ENCODE measurements around the gene MIA.

MIA gene

GRCh38 chr19:40808021-40808325 is 32.7 kb downstream of the MIA start:
- TF ChIP-seq EZH2 (IDR thresholded peaks at IDR 0.05; ENCODE audit: borderline replicate concordance, low read length), result no peak
- TF ChIP-seq, protein P1, sequence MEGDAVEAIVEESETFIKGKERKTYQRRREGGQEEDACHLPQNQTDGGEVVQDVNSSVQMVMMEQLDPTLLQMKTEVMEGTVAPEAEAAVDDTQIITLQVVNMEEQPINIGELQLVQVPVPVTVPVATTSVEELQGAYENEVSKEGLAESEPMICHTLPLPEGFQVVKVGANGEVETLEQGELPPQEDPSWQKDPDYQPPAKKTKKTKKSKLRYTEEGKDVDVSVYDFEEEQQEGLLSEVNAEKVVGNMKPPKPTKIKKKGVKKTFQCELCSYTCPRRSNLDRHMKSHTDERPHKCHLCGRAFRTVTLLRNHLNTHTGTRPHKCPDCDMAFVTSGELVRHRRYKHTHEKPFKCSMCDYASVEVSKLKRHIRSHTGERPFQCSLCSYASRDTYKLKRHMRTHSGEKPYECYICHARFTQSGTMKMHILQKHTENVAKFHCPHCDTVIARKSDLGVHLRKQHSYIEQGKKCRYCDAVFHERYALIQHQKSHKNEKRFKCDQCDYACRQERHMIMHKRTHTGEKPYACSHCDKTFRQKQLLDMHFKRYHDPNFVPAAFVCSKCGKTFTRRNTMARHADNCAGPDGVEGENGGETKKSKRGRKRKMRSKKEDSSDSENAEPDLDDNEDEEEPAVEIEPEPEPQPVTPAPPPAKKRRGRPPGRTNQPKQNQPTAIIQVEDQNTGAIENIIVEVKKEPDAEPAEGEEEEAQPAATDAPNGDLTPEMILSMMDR (IDR thresholded peaks at IDR 0.05; ENCODE audit: low read length), result no peak
- H3K79me2 ChIP-seq (ENCODE audit: insufficient read depth, low read length), result 0 out of 2 replicates have a peak, but pooled peaks cover 8% of the 10 kb centered on the region

GRCh38 chr19:40808497-40808896 is 33.2 kb downstream of the MIA start:
- Histone ChIP-seq H3K4me2 (ENCODE audit: low read length) (no peak overlapping the region), H3K36me3 (ENCODE audit: insufficient read depth, low read length) (peaks cover 47% of the 10 kb centered on the region), H3K4me3 (ENCODE audit: low read depth, low read length, poor library complexity, severe bottlenecking) (no peak overlapping the region), H4K20me1 (ENCODE audit: insufficient read depth, low read length) (no peaks in the 10 kb centered on the region), H3K27me3 (ENCODE audit: insufficient read depth, low read length) (no peaks in the 10 kb centered on the region), H3K4me1 (ENCODE audit: insufficient read depth, low read length, severe bottlenecking) (peaks cover 48% of the 10 kb centered on the region), H3K9me3 (ENCODE audit: low read length) (no peaks in the 10 kb centered on the region), H3K27ac (ENCODE audit: low read depth, low read length, poor library complexity, severe bottlenecking) (no peak overlapping the region), H3K79me2 (ENCODE audit: insufficient read depth, low read length) (0 out of 2 replicates have a peak, but pooled peaks cover 8% of the 10 kb centered on the region), H3K9ac (ENCODE audit: low read length) (no peak overlapping the region), H3F3A (ENCODE audit: insufficient read depth, low read length) (no peaks in the 10 kb centered on the region), H3K9me2 (ENCODE audit: low read depth, low read length) (no peaks in the 10 kb centered on the region), H2AFZ (ENCODE audit: low read length) (no peak overlapping the region)
- no peak for TF ChIP-seq EZH2 (IDR thresholded peaks at IDR 0.05; ENCODE audit: borderline replicate concordance, low read length)
- TF ChIP-seq, protein P1 (IDR thresholded peaks at IDR 0.05; ENCODE audit: low read length), result no peak

More at GRCh38 chr19:40808021-40808325, 32.7 kb downstream of the MIA start:
- no peak overlapping the region for H3K4me2 ChIP-seq (ENCODE audit: low read length)
- H3K27me3 ChIP-seq (ENCODE audit: insufficient read depth, low read length), result no peaks in the 10 kb centered on the region
- H4K20me1 ChIP-seq (ENCODE audit: insufficient read depth, low read length), result no peaks in the 10 kb centered on the region
- H3K9ac ChIP-seq (ENCODE audit: low read length), result no peak overlapping the region
- no peaks in the 10 kb centered on the region for H3K9me3 ChIP-seq (ENCODE audit: low read length)
- H3K4me1 ChIP-seq (ENCODE audit: insufficient read depth, low read length, severe bottlenecking), result peaks cover 53% of the 10 kb centered on the region
- H2AFZ ChIP-seq (ENCODE audit: low read length), result no peak overlapping the region
- H3F3A ChIP-seq (ENCODE audit: insufficient read depth, low read length), result no peaks in the 10 kb centered on the region
- peaks cover 48% of the 10 kb centered on the region for H3K36me3 ChIP-seq (ENCODE audit: insufficient read depth, low read length)
- H3K27ac ChIP-seq (ENCODE audit: low read depth, low read length, poor library complexity, severe bottlenecking), result no peak overlapping the region
- no peaks in the 10 kb centered on the region for H3K9me2 ChIP-seq (ENCODE audit: low read depth, low read length)
- H3K4me3 ChIP-seq (ENCODE audit: low read depth, low read length, poor library complexity, severe bottlenecking), result no peak overlapping the region

DNA sequence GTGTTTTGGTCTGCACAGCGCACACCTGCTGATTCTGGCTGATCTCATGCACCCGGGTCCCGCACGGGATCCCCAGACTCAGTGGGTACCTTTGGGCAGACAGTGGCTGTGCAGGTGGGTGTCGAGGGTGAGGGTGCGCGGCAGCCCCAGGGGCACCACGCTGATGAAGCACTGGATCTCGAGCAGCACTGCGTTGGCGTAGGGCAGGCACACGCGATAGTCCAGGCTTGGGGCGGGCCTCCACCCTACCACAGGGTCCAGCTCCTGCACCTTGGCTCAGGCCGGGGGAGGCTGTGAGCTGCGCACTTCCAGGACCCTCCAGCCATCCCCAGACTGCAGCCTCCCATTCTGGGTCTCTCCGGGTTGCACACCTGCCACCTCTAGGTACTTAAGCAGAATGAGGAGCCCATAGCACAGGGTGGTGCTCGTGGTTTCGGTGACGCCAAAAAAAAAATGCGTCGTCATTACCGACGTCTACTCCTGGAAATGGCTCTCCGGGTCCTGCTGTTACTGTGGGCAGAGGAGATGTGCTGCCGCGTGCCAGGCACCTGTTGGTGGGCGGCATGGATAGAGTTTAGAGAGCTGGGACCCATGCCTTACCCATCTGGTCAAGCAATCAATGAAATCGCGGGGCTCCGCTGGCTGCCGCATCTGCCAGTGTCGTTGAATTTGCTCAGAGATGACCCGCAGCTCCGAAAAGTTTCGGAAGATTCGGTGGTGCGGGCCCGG is 34.2 kb downstream of the MIA start:
- Histone ChIP-seq H4K20me1 (ENCODE audit: insufficient read depth, low read length) (no peaks in the 10 kb centered on the region), H3K4me1 (ENCODE audit: insufficient read depth, low read length, severe bottlenecking) (peaks cover 37% of the 10 kb centered on the region), H3K79me2 (ENCODE audit: insufficient read depth, low read length) (0 out of 2 replicates have a peak, but pooled peaks cover under 1% of the 10 kb centered on the region), H3K27me3 (ENCODE audit: insufficient read depth, low read length) (no peaks in the 10 kb centered on the region), H3K4me2 (ENCODE audit: low read length) (no peak overlapping the region), H3K9ac (ENCODE audit: low read length) (no peak overlapping the region), H3F3A (ENCODE audit: insufficient read depth, low read length) (no peaks in the 10 kb centered on the region), H2AFZ (ENCODE audit: low read length) (no peak overlapping the region), H3K36me3 (ENCODE audit: insufficient read depth, low read length) (peaks cover 42% of the 10 kb centered on the region), H3K9me3 (ENCODE audit: low read length) (no peaks in the 10 kb centered on the region), H3K9me2 (ENCODE audit: low read depth, low read length) (no peaks in the 10 kb centered on the region), H3K27ac (ENCODE audit: low read depth, low read length, poor library complexity, severe bottlenecking) (no peak overlapping the region), H3K4me3 (ENCODE audit: low read depth, low read length, poor library complexity, severe bottlenecking) (no peak overlapping the region)
- TF ChIP-seq EZH2 (IDR thresholded peaks at IDR 0.05; ENCODE audit: borderline replicate concordance, low read length), result no peak
- TF ChIP-seq, protein P1 (IDR thresholded peaks at IDR 0.05; ENCODE audit: low read length), result no peak

Data from OCI-LY1 (cell line).